Lower leg skin (tissue), 4 donors: ENCODE results near the gene MMP20. TPM values are rescaled to one million over a fixed set of nuclear protein-coding genes. Genes with fewer than 3 reads are reported as not detected.

Experiments
- DNase-seq, 2 donors: peaks; one replicate each; pipeline ENCODE4 v3.0.0-alpha.2; 2019; ENCODE audit warnings: low spot score in 2 of 2
- H3K4me3 ChIP-seq: fragments of 200-600 bp; sonication (generic); 2 replicates; pipeline ENCODE4 v1.5.1; 2017; ENCODE audit warnings: mild to moderate bottlenecking, low read depth; ENCODE audit not compliant: poor library complexity, severe bottlenecking
- POLR2A ChIP-seq, 2 donors: fragments of 450-650 bp; IDR thresholded peaks; one replicate each; pipeline ENCODE4 v1.6.1; 2016 to 2017; ENCODE audit warnings: antibody characterized with exemption in 2 of 2, mild to moderate bottlenecking in 1 of 2, moderate library complexity in 1 of 2
- WGBS, 2 donors: methylation state at CpG; one replicate each; pipeline ENCODE4 v1.1.5; 2018; 5-methylcytosine and 5-hydroxymethylcytosine counted together
- intact Hi-C: fragments of 100-400 bp; cut with DNase I; formaldehyde crosslinking; loops from one replicate; pipeline ENCODE4 v1.15.0; 2023; ENCODE audit warnings: low total_unique reads
- total RNA-seq, 4 donors: library from RNA; depleted of rRNA; stranded (reverse); fragments of >200 nt; gene quantifications; one replicate each; pipeline ENCODE4 v1.1.0, GENCODE V29; 2016
- TF ChIP-seq, protein P1 (sequence below), 3 donors: fragments of 450-650 bp; IDR thresholded peaks; one replicate each; pipeline ENCODE4 v1.5.1; 2016; ENCODE audit warnings: antibody characterized with exemption in 3 of 3, mild to moderate bottlenecking in 3 of 3, moderate library complexity in 2 of 3

MMP20 gene
- total RNA-seq, 4 donors from 2014 or later: not detected

GRCh38 chr11:102573851-102574250 is 51.3 kb downstream of the MMP20 start:
- intact Hi-C loops: no loop called here
- 36 to 54% methylated on average over 2 of the region's 2 CpGs for WGBS, 2 donors
- TF ChIP-seq, protein P1, sequence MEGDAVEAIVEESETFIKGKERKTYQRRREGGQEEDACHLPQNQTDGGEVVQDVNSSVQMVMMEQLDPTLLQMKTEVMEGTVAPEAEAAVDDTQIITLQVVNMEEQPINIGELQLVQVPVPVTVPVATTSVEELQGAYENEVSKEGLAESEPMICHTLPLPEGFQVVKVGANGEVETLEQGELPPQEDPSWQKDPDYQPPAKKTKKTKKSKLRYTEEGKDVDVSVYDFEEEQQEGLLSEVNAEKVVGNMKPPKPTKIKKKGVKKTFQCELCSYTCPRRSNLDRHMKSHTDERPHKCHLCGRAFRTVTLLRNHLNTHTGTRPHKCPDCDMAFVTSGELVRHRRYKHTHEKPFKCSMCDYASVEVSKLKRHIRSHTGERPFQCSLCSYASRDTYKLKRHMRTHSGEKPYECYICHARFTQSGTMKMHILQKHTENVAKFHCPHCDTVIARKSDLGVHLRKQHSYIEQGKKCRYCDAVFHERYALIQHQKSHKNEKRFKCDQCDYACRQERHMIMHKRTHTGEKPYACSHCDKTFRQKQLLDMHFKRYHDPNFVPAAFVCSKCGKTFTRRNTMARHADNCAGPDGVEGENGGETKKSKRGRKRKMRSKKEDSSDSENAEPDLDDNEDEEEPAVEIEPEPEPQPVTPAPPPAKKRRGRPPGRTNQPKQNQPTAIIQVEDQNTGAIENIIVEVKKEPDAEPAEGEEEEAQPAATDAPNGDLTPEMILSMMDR (IDR thresholded peaks at IDR 0.05): no peak
- TF ChIP-seq POLR2A (IDR thresholded peaks at IDR 0.05): no peak

GRCh38 chr11:102572554-102573220 is 52.4 kb downstream of the MMP20 start:
- no peak overlapping the region for H3K4me3 ChIP-seq
- WGBS, 2 donors: 74 to 78% methylated on average over 2 of the region's 2 CpGs
- TF ChIP-seq, protein P1 (IDR thresholded peaks at IDR 0.05): no peak
- TF ChIP-seq POLR2A (IDR thresholded peaks at IDR 0.05): no peak
- intact Hi-C loops: no loop called here
- DNase-seq: no peak

More at GRCh38 chr11:102573851-102574250, 51.3 kb downstream of the MMP20 start:
- H3K4me3 ChIP-seq: no peak overlapping the region
- DNase-seq: no peak

GRCh38 chr11:102568851-102569250 is 56.3 kb downstream of the MMP20 start:
- intact Hi-C loops: no loop called here
- DNase-seq: no peak
- WGBS, 2 donors: 71 to 78% methylated on average over 3 of the region's 3 CpGs
- no peak for TF ChIP-seq POLR2A (IDR thresholded peaks at IDR 0.05)
- TF ChIP-seq, protein P1 (IDR thresholded peaks at IDR 0.05): no peak
- no peak overlapping the region for H3K4me3 ChIP-seq

DNA sequence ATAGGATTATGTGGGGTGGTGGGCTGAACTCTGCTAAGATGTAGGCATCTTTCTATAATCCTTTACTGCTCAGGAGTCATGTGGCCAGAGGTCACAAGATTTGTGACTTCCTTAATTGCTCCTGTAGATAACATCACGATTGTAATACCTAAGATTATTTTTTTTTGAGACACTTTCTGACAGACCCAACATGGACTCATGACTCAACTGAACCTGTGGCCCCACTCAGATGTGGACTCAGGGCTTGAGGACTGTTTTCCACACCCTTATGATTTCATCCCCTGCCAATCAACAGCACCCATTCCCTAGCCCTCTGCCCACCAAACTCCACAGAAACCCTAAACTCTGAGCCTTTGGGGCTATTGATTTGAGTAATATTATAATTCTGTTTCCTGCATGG is 59.0 kb downstream of the MMP20 start:
- no peak overlapping the region for H3K4me3 ChIP-seq
- intact Hi-C loops: no loop called here
- TF ChIP-seq, protein P1 (IDR thresholded peaks at IDR 0.05): no peak
- TF ChIP-seq POLR2A (IDR thresholded peaks at IDR 0.05): no peak
- WGBS, 2 donors: 74 to 89% methylated on average over 1 of the region's 1 CpG
- no peak for DNase-seq

- DNase-seq: no peak
- intact Hi-C loops: no loop called here
- no peak for TF ChIP-seq POLR2A (IDR thresholded peaks at IDR 0.05)
- TF ChIP-seq, protein P1 (IDR thresholded peaks at IDR 0.05): no peak
- no peak overlapping the region for H3K4me3 ChIP-seq
- 39 to 57% methylated on average over 2 of the region's 2 CpGs for WGBS, 2 donors
Observed at GRCh38 chr11:102564110-102564509, 61.0 kb downstream of the MMP20 start.

DNA sequence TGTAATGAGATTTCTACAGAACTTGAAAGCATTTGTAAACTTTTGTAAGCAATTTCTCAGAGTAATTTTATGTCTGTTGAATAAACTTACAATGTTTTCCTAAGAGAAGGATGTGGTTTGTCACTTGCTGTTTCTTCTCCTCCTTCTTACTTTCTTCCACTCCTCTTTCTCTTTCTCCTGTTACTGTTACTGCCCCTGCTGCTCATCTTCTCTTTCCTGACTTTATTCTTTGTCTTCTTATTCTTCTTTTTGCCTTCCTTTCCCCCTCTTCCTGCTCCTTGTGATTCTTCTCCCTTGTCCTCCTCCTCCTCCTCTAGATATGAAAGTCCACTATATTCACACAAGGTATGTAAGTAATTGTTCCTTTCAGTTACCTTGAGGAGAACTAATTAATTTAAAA is 63.5 kb downstream of the MMP20 start:
- intact Hi-C loops: no loop called here
- no peak for TF ChIP-seq POLR2A (IDR thresholded peaks at IDR 0.05)
- TF ChIP-seq, protein P1 (IDR thresholded peaks at IDR 0.05): no peak
- DNase-seq: no peak
- H3K4me3 ChIP-seq: no peak overlapping the region
